HepG2 (cell line): Measurements from ENCODE around the gene KRTAP10-9. TPM values are rescaled to one million over a fixed set of nuclear protein-coding genes. Genes with fewer than 3 reads are reported as not detected.

Experiments used
- ATAC-seq: fragments of 200-7000 bp; cut with Tn5 transposase; 3 replicates; pipeline ENCODE4 v1.9.1; 2020; ENCODE audit warnings: mild to moderate bottlenecking, moderate library complexity
- BruUV-seq: library from RNA; stranded (reverse); fragments of 400-500 nt; replicated peaks from 2 replicates; lab custom pipeline; 2021; lab: Mats Ljungman, UMichigan
- CTCF ChIA-PET: fragments of 300-600 bp; formaldehyde crosslinking; extraction: SDS; loops from one replicate; lab custom pipeline; 2021; ENCODE audit warnings: low total read pairs, inconsistent platforms, low intra/inter-chr PET ratio; lab: Yijun Ruan, JAX
- POLR2A ChIA-PET: fragments of 350-600 bp; sonication (Branson Sonifier 250); formaldehyde crosslinking; loops from one replicate; lab custom pipeline; 2020; ENCODE audit warnings: antibody characterized with exemption, inconsistent platforms; lab: Yijun Ruan, JAX
- DNase-seq: peaks from one replicate; pipeline ENCODE4 v3.0.0-alpha.2; 2015; ENCODE audit warnings: low spot score
- FAIRE-seq: peaks from 3 replicates; lab custom pipeline; 2011; peaks lifted over from hg19 to GRCh38; lab: Jason Lieb, UNC
- H2AFZ ChIP-seq: one replicate; pipeline ENCODE4 v1.6.1; 2011; ENCODE audit warnings: low read length, inconsistent platforms
- H3K27ac ChIP-seq: fragments of 300-600 bp; 3 replicates; pipeline ENCODE4 v1.8.0; 2011; ENCODE audit warnings: mixed run types, mild to moderate bottlenecking, mixed read lengths, low read length, inconsistent platforms; ENCODE audit not compliant: insufficient read depth; ENCODE audit errors: extremely low read length
- H3K27me3 ChIP-seq, 2 experiments: fragments of 200-600 bp in 1 of 2; 2 replicates in 1 of 2; 3 replicates in 1 of 2; pipeline versions ENCODE4 v1.6.0 to v1.8.0; 2011; ENCODE audit warnings: low read length in 2 of 2, mild to moderate bottlenecking in 2 of 2, moderate library complexity in 2 of 2, inconsistent platforms in 1 of 2; ENCODE audit not compliant: insufficient read depth in 2 of 2, control insufficient read depth in 1 of 2
- H3K36me3 ChIP-seq, 2 experiments: fragments of 200-600 bp in 1 of 2; replicated peaks in 1 of 2; 2 replicates in 1 of 2; 3 replicates in 1 of 2; pipeline versions ENCODE4 v1.5.1 to v1.8.0; 2011; ENCODE audit warnings: low read length in 2 of 2, inconsistent platforms in 1 of 2; ENCODE audit not compliant: insufficient read depth in 2 of 2, control insufficient read depth in 1 of 2
- H3K4me1 ChIP-seq: 2 replicates; pipeline ENCODE4 v1.5.1; 2012; ENCODE audit warnings: low read length, inconsistent platforms; ENCODE audit not compliant: insufficient read depth
- H3K4me2 ChIP-seq: 2 replicates; pipeline ENCODE4 v1.6.0; 2011; ENCODE audit warnings: low read depth, low read length, inconsistent platforms
- H3K4me3 ChIP-seq, 3 experiments: fragments of 200-600 bp in 1 of 3; sonication (generic), shearing (Covaris generic) in 1 of 3; replicated peaks in 1 of 3; 2 replicates each; pipeline ENCODE4 v1.5.1; 2011 to 2016; ENCODE audit warnings: low read length in 3 of 3, inconsistent platforms in 2 of 3, low read depth in 2 of 3, mild to moderate bottlenecking in 2 of 3, control low read depth in 1 of 3, mixed read lengths in 1 of 3; ENCODE audit not compliant: insufficient read depth in 1 of 3
- H3K79me2 ChIP-seq: one replicate; pipeline ENCODE4 v1.6.1; 2011; ENCODE audit warnings: low read length, inconsistent platforms; ENCODE audit not compliant: insufficient read depth
- H3K9ac ChIP-seq: 2 replicates; pipeline ENCODE4 v1.6.0; 2011; ENCODE audit warnings: mild to moderate bottlenecking, low read depth, low read length, inconsistent platforms; ENCODE audit not compliant: insufficient read depth
- H3K9me3 ChIP-seq: 2 replicates; pipeline ENCODE4 v1.5.1; 2012; ENCODE audit warnings: mild to moderate bottlenecking, low read length
- H4K20me1 ChIP-seq: 2 replicates; pipeline ENCODE4 v1.6.0; 2011; ENCODE audit warnings: inconsistent platforms, mild to moderate bottlenecking, low read length, moderate library complexity; ENCODE audit not compliant: insufficient read depth
- ATM ChIP-seq: fragments of 450-650 bp; IDR thresholded peaks from 2 replicates; pipeline ENCODE4 v1.7.1; 2017; ENCODE audit warnings: mild to moderate bottlenecking, borderline replicate concordance
- MLLT10 ChIP-seq: sonication (generic); formaldehyde crosslinking; IDR thresholded peaks from 2 replicates; pipeline ENCODE4 v1.4.0; 2020; ENCODE audit warnings: missing genetic modification reagents
- NCOA1 ChIP-seq: sonication (generic); formaldehyde crosslinking; IDR thresholded peaks from 2 replicates; pipeline ENCODE4 v1.9.0; 2021; ENCODE audit warnings: missing genetic modification reagents
- ZBTB49 ChIP-seq: sonication (generic); formaldehyde crosslinking; IDR thresholded peaks from 2 replicates; pipeline ENCODE4 v1.4.0; 2020; ENCODE audit warnings: missing genetic modification reagents, borderline replicate concordance
- ZNF138 ChIP-seq: sonication (generic); formaldehyde crosslinking; IDR thresholded peaks from 2 replicates; pipeline ENCODE4 v1.5.0; 2020; ENCODE audit warnings: mild to moderate bottlenecking, low read depth, missing genetic modification reagents
- ZNF256 ChIP-seq: sonication (generic); formaldehyde crosslinking; conservative IDR thresholded peaks from 2 replicates; pipeline ENCODE4 v1.4.0; 2020; ENCODE audit warnings: missing genetic modification reagents
- ZNF556 ChIP-seq: sonication (generic); formaldehyde crosslinking; IDR thresholded peaks from 2 replicates; pipeline ENCODE4 v1.4.0; 2020; ENCODE audit warnings: mild to moderate bottlenecking, missing genetic modification reagents, borderline replicate concordance
- ZNF724P ChIP-seq: sonication (generic); formaldehyde crosslinking; IDR thresholded peaks from 2 replicates; pipeline ENCODE4 v1.8.0; 2022; ENCODE audit warnings: missing genetic modification reagents, borderline replicate concordance
- ZNF775 ChIP-seq: sonication (generic); formaldehyde crosslinking; IDR thresholded peaks from 2 replicates; pipeline ENCODE4 v1.4.0; 2020; ENCODE audit warnings: missing genetic modification reagents, mild to moderate bottlenecking, moderate library complexity, borderline replicate concordance
- ZSCAN29 ChIP-seq: sonication (generic); formaldehyde crosslinking; conservative IDR thresholded peaks from 2 replicates; pipeline ENCODE4 v1.4.0; 2020; ENCODE audit warnings: mild to moderate bottlenecking, missing genetic modification reagents
- WGBS: methylation state at CpG from one replicate; pipeline ENCODE4 v1.1.6; 2017; ENCODE audit warnings: low lambda C conversion rate; 5-methylcytosine and 5-hydroxymethylcytosine counted together
- in situ Hi-C: cut with HindIII; loops from 2 replicates; pipeline ENCODE4 v1.10.0; 2017; ENCODE audit warnings: low pct_unique_long_range_greater_than_20kb; ENCODE audit not compliant: extremely low pct_ligation_motif_present
- intact Hi-C: fragments of 100-400 bp; cut with micrococcal nuclease; formaldehyde crosslinking; loops from one replicate; pipeline ENCODE4 v1.10.0; 2022; ENCODE audit not compliant: unreplicated experiment
- polyA plus RNA-seq, 8 experiments: library from polyadenylated mRNA; depleted of rRNA in 3 of 8; stranded (reverse) in 7 of 8; unstranded in 1 of 8; fragments of >200 nt; fragmentation: Illumina TruSeq in 4 of 8; extraction: Trizol in 4 of 8; gene quantifications; 2 replicates each; pipeline versions ENCODE4 v1.2.1 to v1.2.3, GENCODE V29; 2011 to 2016; ENCODE audit warnings: low read depth in 4 of 8, missing spikeins in 1 of 8, mixed read lengths in 1 of 8; ENCODE audit not compliant: insufficient read depth in 1 of 8
- total RNA-seq, 5 experiments: library from RNA; depleted of rRNA; stranded (reverse); fragments of >200 nt; fragmentation: Illumina TruSeq; extraction: Trizol; gene quantifications; 2 replicates each; pipeline ENCODE4 v1.2.3, GENCODE V29; 2016; ENCODE audit warnings: low read depth in 1 of 5
- TF ChIP-seq, protein P1 (sequence below): sonication (generic); formaldehyde crosslinking; IDR thresholded peaks from 2 replicates; pipeline ENCODE4 v1.5.0; 2020; ENCODE audit warnings: mild to moderate bottlenecking, missing genetic modification reagents
- TF ChIP-seq, protein P2 (sequence below): sonication (generic); formaldehyde crosslinking; IDR thresholded peaks from 2 replicates; pipeline ENCODE4 v1.9.0; 2021; ENCODE audit warnings: missing genetic modification reagents, borderline replicate concordance

The KRTAP10-9 gene
- total and polyA plus RNA-seq, 2 of the 13 experiments (the other 11 are each of a cell fraction or from before 2014, with no cell fraction given), result not detected

DNA sequence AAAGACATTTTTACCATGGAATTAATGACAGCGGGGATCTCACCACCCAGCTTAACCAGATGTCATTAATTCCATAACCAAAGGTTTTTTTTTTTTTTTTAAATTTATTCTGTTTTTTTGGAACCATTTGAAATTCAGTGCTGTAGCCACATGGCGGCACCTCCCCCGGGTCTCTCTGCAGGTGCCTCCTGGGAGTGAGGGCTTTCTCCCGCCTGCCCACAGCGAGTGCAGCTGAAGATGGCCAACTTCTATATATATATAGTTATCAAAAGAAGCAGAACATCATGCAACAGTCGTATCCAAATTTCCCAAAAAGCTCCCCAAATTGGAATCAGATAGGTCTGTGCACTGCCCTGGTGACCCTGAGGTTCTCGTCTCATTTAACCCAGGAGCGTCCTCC lies 11.4 kb upstream of the KRTAP10-9 start (continued):
- no peak for TF ChIP-seq ZBTB49 (CRISPR knock-in tag)

DNA sequence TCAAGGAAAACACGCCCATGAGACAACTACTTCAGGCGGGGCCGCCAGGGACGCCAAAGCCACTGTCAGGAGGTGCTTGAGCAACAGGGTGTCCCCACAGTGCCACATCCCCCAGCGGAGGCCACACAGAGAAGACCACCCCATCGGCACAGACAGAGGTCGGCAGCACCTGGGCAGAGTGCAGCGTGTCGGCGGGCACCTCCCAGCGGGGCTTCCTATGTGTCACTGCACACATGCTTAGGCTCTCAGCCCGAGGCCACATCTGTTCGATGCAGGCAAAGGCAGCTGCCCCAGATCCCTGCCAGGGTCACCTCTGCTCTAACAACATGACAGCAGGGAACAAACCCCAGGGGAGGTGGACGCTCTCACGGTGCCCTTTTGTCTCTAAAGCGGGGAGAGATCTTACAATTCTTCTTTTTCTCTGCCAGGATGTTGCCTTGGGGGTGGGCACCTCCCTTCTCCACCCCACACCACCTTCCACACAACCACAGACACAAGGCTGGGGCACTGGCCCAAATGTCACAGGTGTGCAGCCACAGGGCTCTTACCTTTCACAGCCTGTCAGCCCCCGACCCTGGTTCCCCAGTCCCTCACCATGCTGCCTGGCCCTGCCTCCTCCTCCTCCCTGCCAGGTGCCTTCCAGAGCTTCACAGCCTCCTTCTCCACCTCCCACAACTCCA lies 10.8 kb upstream of the KRTAP10-9 start:
- no peak for ATAC-seq
- H3K4me2 ChIP-seq, result no peak overlapping the region
- intact Hi-C loops, result no loop called here

More for the DNA sequence above, 10.8 kb upstream of the KRTAP10-9 start:
- no TSS peak for BruUV-seq
- Histone ChIP-seq H3K4me1 (no peaks in the 10 kb centered on the region), H3K36me3 (no peaks in the 10 kb centered on the region), H3K9me3 (peaks cover 12% of the 10 kb centered on the region; the same call in 1 of the 2 replicates), H3K27ac (no peak overlapping the region), H3K79me2 (no peaks in the 10 kb centered on the region), H3K27me3 (peaks cover 1 to 28% of the 10 kb centered on the region in 2 experiments; a peak in 3 of 5 replicates)
- POLR2A ChIA-PET, result no interaction called here
- in situ Hi-C loops, result no loop called here
- TF ChIP-seq ZNF724P (CRISPR knock-in tag) (no peak), ATM (no peak), ZNF138 (CRISPR knock-in tag) (no peak), NCOA1 (CRISPR knock-in tag) (no peak), ZSCAN29 (CRISPR knock-in tag) (no peak), MLLT10 (no peak), ZNF775 (CRISPR knock-in tag) (no peak), ZNF256 (no peak), ZNF556 (CRISPR knock-in tag) (no peak)
- TF ChIP-seq, protein P1, sequence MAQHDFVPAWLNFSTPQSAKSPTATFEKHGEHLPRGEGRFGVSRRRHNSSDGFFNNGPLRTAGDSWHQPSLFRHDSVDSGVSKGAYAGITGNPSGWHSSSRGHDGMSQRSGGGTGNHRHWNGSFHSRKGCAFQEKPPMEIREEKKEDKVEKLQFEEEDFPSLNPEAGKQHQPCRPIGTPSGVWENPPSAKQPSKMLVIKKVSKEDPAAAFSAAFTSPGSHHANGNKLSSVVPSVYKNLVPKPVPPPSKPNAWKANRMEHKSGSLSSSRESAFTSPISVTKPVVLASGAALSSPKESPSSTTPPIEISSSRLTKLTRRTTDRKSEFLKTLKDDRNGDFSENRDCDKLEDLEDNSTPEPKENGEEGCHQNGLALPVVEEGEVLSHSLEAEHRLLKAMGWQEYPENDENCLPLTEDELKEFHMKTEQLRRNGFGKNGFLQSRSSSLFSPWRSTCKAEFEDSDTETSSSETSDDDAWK, result no peak
- TF ChIP-seq, protein P2, sequence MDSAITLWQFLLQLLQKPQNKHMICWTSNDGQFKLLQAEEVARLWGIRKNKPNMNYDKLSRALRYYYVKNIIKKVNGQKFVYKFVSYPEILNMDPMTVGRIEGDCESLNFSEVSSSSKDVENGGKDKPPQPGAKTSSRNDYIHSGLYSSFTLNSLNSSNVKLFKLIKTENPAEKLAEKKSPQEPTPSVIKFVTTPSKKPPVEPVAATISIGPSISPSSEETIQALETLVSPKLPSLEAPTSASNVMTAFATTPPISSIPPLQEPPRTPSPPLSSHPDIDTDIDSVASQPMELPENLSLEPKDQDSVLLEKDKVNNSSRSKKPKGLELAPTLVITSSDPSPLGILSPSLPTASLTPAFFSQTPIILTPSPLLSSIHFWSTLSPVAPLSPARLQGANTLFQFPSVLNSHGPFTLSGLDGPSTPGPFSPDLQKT (CRISPR knock-in tag), result no peak
- TF ChIP-seq, all 625 proteins: peak for 0
- WGBS, result 34% methylated on average over 5 of the region's 17 CpGs
- H2AFZ ChIP-seq, result no peak overlapping the region
- FAIRE-seq (no peak), DNase-seq (no peak)
- H3K9ac ChIP-seq, result no peak overlapping the region
- no peaks in the 10 kb centered on the region for H4K20me1 ChIP-seq
- H3K4me3 ChIP-seq, result no peak overlapping the region
- CTCF ChIA-PET, result no interaction called here
